Stimulated activated naive CD8-positive, alpha-beta T cell treated with anti-CD3 and anti-CD28 coated beads, Interleukin-15, amount 100 ng/mL, for 72 hours (primary cell): ENCODE results near the gene ZNF771.
A peak's percentile ranks its signal among the peaks of the same experiment; 100 is the strongest.

Experiments used
- ATAC-seq: fragments of 150-1000 bp; cut with Tn5 transposase; 2 replicates; pipeline ENCODE4 v1.10.0; 2021; ENCODE audit warnings: mild to moderate bottlenecking, moderate library complexity
- DNase-seq, 2 donors: peaks; one replicate each; pipeline ENCODE4 v3.0.0; 2021 to 2022
- H3K27ac Mint-ChIP-seq, 2 donors: one replicate each; pipeline ENCODE4 v1.8.0; 2022; ENCODE audit warnings: mild to moderate bottlenecking in 2 of 2, mixed read lengths in 2 of 2, moderate library complexity in 2 of 2
- H3K27me3 Mint-ChIP-seq: one replicate; pipeline ENCODE4 v1.8.0; 2022; ENCODE audit warnings: mixed read lengths
- H3K4me1 Mint-ChIP-seq: one replicate; pipeline ENCODE4 v1.8.0; 2022; ENCODE audit warnings: mild to moderate bottlenecking, mixed read lengths
- H3K4me3 Mint-ChIP-seq, 2 donors: one replicate each; pipeline ENCODE4 v1.8.0; 2022; ENCODE audit warnings: mild to moderate bottlenecking in 2 of 2, mixed read lengths in 2 of 2, moderate library complexity in 1 of 2
- H3K9me3 Mint-ChIP-seq, 2 donors: one replicate each; pipeline ENCODE4 v1.8.0; 2022; ENCODE audit warnings: mixed read lengths in 2 of 2

Gene ZNF771

DNA sequence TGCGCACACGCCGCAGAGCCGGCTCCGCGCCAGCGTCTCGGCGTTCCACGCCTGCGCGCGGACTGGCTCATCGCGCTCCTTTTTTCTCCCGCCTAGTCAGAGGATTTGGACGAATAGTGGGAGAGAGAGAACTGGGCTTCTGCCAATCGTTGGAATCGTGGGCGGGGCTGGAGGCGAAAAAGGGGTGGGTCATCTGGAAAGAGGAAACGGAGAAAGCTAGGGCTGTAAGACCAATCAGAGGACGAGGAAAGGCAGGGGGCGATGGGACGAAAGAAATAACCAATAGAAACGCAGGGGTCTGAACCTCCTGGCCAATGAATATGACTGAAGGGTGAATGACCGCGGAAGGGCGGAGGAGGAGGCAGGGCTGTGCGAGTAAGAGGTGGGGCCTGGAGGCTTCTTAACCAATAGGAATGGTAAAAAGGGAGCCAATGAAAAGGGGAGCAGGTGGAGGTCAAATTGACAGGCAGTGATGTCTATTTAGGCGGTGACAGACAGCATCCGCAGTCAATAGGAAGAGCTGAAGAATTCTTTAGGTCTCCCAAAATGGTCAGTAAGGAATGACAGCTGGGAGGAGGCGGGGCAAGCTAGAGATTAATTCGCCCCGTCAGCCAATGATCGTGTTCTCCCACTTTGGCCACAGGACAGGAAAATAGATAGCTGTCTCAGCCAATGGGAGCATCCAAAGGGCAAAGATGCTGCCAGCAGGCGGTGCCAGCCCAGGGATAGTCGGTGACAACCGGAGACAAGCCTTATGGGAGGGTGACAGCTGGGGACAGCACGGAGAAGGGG, 36.8 kb upstream of the ZNF771 start, which contains the start of gene TBC1D10B:
Gene TBC1D10B, minus strand, starts transcription at position 39 of the 792 bp plus-strand sequence. CDS start 311 bp downstream, outside the sequence.
- DNase-seq (peak; percentile 99), ATAC-seq (peak; percentile 89)
- no peaks in the 10 kb centered on the region for H3K9me3 Mint-ChIP-seq
- no peaks in the 10 kb centered on the region for H3K27me3 Mint-ChIP-seq
- H3K27ac Mint-ChIP-seq, result peak within 1 kb of the TSS; percentile 93 to 98
- peak within 1 kb of the TSS; percentile 92 to 97 for H3K4me3 Mint-ChIP-seq
- peaks cover 50% of the 10 kb centered on the region for H3K4me1 Mint-ChIP-seq

DNA sequence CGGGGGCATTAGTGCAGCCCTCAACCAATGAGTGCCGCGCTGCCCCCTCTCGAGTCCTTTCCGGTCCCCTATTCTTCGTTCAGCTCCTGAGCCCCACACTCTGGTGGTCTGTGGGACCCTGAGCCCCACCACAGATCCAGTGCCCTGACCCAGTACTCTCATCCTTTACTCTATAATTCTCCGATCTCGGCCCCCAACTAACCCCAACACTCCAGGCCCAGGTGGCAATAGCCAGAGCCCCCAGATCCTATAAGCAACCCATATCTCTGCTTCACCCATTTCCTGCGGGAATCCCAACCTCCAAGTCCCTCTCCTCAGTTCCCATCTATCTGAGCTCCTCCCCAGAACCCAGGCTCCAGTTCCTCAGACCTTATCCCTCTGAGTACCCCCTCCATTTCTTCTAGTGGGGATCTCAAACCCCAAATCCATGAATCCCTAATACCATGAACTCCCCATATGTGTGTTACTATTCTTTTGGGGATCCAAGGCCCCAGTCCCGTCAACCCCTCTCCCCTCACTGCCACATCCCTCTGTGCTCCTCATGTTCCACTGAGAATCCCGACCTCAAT, 36.1 kb upstream of the ZNF771 start:
- Mint-ChIP-seq H3K27me3 (no peaks in the 10 kb centered on the region), H3K4me3 (peak overlapping the region; percentile 89 to 92), H3K27ac (peak overlapping the region; percentile 93 to 94), H3K4me1 (peaks cover 55% of the 10 kb centered on the region), H3K9me3 (no peaks in the 10 kb centered on the region)
- ATAC-seq, result no peak
- no peak for DNase-seq

DNA sequence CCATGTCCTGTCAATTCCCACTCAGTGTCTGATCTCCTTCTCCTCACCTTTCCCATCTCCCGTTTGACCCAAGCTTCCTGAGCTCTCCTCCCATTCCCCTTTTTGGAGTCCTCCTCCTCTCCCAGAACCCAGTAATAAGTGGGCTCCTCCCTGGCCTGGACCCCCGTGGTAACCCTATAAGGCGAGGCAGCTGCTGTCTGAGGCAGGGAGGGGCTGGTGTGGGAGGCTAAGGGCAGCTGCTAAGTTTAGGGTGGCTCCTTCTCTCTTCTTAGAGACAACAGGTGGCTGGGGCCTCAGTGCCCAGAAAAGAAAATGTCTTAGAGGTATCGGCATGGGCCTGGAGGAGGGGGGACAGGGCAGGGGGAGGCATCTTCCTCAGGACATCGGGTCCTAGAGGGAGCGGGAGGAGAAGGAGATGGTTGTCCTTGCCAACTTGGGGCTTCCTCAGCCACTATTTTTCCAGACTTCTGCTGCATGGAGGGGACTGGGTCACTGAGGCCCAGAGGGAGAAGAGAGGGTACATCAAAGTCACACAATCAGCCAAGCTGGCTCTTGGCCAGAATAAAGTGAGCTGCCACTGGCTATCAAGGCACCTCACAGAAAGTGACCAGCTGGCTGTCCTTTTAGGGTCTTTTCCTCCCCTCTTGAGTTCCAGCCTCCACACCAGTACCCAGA, 35.2 kb upstream of the ZNF771 start:
- ATAC-seq (no peak), DNase-seq (no peak)
- no peaks in the 10 kb centered on the region for H3K9me3 Mint-ChIP-seq
- peak overlapping the region; percentile 93 to 94 for H3K27ac Mint-ChIP-seq
- H3K27me3 Mint-ChIP-seq, result no peaks in the 10 kb centered on the region
- peak overlapping the region; percentile 89 to 92 for H3K4me3 Mint-ChIP-seq
- peaks cover 56% of the 10 kb centered on the region for H3K4me1 Mint-ChIP-seq

DNA sequence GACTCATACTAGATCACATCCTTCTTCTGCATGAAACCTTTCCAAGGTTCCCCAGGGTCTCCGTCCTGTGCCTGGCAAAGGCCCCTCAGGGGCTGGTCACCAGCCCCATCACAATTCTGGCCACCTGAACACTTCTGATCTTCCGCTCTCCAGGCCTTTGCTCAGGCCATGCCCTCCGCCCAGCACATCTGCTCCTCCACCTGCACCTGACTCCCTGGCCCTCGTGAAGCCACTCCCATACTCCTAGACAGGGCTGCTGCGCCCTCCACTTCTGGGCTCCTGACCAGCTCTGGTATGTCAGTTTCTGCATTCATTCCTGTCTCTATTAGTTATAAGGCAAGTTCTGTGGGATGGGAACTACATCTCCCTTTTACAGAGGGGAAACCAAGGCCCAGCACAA, 34.7 kb upstream of the ZNF771 start:
- Mint-ChIP-seq H3K9me3 (no peaks in the 10 kb centered on the region), H3K27ac (peak overlapping the region in 1 of 2 donors; percentile 2)
- DNase-seq, result no peak

DNA sequence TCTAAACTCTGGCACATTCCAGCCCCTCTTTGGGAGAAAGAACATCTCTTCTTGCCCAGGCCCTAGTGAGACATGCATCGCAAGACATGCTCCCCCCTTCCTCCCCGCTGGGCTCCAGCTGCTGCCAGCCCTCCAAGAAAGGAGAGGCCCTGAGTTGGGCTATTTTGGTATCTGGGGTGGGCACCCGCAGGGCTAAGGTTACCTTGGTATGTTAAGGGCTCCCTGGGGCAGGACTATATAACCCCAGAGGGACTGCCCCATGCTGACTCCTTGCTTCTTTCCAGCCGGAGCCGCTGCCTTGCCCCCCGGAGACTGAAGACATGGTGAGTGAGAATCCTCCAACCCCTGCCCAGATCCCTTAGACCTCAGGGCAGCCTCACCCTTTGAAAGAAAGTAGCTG, 32.9 kb upstream of the ZNF771 start, which contains the start of gene MYL11:
Gene MYL11, plus strand, starts transcription at position 265 of the 400 bp plus-strand sequence. Its CDS starts 56 bp downstream, at position 321.
- peak within 1 kb of the TSS in 1 of 2 donors; percentile 6 for H3K4me3 Mint-ChIP-seq
- no peak for ATAC-seq
- H3K4me1 Mint-ChIP-seq, result peaks cover 63% of the 10 kb centered on the region

More for the DNA sequence above, 34.7 kb upstream of the ZNF771 start:
- no peak for ATAC-seq
- Mint-ChIP-seq H3K27me3 (no peaks in the 10 kb centered on the region), H3K4me3 (peak overlapping the region; percentile 14 to 50), H3K4me1 (peaks cover 56% of the 10 kb centered on the region)

DNA sequence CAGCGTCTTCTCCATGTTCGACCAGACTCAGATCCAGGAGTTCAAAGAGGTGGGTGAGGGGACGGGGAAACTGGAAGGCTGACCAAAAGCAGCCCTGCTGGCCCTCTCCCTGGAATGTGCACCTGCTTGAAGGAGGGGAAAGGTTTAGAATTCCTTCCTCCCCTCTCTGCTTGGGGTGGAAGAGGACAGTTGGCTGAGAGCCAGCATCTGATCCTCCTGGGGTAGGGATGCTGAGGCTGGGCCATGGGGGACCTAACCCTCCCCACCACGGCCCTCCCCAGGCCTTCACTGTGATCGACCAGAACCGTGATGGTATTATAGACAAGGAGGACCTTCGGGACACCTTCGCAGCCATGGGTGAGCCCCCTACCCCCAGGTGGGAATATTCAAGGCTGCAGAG, 31.5 kb upstream of the ZNF771 start:
- peaks cover 76% of the 10 kb centered on the region for H3K4me1 Mint-ChIP-seq

More for the DNA sequence above, 32.9 kb upstream of the ZNF771 start, which contains the start of gene MYL11:
- no peak for DNase-seq
- Mint-ChIP-seq H3K27ac (peak within 1 kb of the TSS in 1 of 2 donors; percentile 87), H3K27me3 (no peaks in the 10 kb centered on the region), H3K9me3 (no peaks in the 10 kb centered on the region)

DNA sequence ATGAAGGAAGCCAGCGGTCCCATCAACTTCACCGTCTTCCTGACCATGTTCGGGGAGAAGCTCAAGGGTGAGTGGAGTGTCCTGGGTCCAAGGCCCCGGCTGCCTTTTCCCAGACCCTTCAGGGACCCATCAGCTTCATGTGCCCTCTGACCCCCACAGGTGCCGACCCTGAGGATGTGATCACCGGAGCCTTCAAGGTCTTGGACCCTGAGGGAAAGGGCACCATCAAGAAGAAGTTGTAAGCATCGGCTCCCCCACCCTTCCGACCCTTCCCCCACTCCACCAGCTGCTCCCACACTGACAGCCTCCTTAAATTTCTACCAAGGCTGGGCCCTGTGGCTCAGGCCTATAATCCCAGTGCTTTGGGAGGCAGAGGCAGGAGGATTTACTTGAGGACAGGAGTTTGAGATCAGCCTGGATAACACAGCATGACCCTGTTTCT, 30.9 kb upstream of the ZNF771 start:
- Mint-ChIP-seq H3K27ac (peak overlapping the region; percentile 100), H3K4me3 (peak overlapping the region in 1 of 2 donors; percentile 100), H3K27me3 (no peaks in the 10 kb centered on the region), H3K9me3 (no peaks in the 10 kb centered on the region), H3K4me1 (peaks cover 77% of the 10 kb centered on the region)
- ATAC-seq, result no peak
- DNase-seq, result no peak

More for the DNA sequence above, 31.5 kb upstream of the ZNF771 start:
- Mint-ChIP-seq H3K27ac (peak overlapping the region in 1 of 2 donors; percentile 87), H3K9me3 (no peaks in the 10 kb centered on the region), H3K27me3 (no peaks in the 10 kb centered on the region), H3K4me3 (peak overlapping the region in 1 of 2 donors; percentile 22)
- ATAC-seq, result no peak
- DNase-seq, result no peak

DNA sequence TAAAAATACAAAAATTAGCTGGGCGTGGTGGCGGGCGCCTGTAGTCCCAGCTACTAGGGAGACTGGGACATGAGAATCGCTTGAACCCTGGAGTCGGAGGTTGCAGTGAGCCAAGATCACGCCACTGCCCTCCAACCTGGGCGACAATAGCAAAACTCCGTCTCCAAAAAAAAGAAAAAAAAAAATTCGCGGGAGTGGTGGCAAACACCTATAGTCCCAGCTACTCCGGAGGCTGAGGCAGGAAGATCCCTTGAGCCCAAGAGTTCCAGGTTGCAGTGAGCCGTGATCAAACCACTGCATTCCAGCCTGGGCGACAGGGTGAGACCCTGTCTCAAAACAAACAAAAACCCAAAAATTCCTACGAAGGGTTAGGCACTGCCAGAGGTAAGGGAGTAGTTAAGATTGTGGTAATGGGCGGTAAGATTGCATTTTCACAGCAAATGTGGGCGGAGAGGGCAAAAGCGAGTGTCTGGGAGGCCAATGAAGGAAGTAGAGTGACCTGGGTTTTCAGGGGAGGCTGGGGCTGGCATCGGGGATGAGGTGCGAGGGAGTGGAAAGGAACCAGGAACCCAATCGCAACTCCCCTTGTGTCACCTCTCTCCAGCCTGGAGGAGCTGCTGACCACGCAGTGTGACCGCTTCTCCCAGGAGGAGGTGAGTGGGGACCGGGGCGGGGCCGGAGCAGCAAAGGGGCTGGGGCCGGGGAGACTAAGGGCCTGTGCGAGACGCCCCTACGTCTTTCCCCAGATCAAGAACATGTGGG, 30.2 kb upstream of the ZNF771 start:
- Mint-ChIP-seq H3K4me1 (peaks cover 74% of the 10 kb centered on the region), H3K9me3 (no peaks in the 10 kb centered on the region), H3K27ac (peak overlapping the region; percentile 100), H3K27me3 (no peaks in the 10 kb centered on the region), H3K4me3 (peak overlapping the region; percentile 99 to 100)
- ATAC-seq (peak; percentile 5), DNase-seq (no peak)

DNA sequence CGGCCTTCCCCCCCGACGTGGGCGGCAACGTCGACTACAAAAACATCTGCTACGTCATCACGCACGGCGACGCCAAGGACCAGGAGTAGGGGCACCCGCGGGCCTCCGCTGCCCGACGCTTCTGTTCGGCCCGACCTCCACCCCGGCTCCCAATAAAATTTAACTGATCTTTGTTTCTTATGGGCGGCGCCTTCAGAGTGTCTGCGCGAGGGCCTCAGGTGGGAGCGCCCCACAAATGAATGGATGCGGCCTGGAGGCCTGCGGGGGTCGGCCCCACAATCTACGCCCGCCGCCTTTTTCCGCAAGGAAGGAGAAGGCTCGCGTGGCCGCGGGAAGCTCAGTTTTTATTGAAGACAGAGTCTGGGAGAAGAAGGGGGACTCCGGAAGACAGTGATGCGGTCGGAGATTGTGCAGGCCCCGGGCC, 29.6 kb upstream of the ZNF771 start:
- peaks cover 75% of the 10 kb centered on the region for H3K4me1 Mint-ChIP-seq
- peak overlapping the region; percentile 99 to 100 for H3K4me3 Mint-ChIP-seq
- H3K27ac Mint-ChIP-seq, result peak overlapping the region; percentile 100
- no peaks in the 10 kb centered on the region for H3K9me3 Mint-ChIP-seq
- H3K27me3 Mint-ChIP-seq, result no peaks in the 10 kb centered on the region
- peak; percentile 86 to 94 for DNase-seq
- peak; percentile 70 for ATAC-seq

DNA sequence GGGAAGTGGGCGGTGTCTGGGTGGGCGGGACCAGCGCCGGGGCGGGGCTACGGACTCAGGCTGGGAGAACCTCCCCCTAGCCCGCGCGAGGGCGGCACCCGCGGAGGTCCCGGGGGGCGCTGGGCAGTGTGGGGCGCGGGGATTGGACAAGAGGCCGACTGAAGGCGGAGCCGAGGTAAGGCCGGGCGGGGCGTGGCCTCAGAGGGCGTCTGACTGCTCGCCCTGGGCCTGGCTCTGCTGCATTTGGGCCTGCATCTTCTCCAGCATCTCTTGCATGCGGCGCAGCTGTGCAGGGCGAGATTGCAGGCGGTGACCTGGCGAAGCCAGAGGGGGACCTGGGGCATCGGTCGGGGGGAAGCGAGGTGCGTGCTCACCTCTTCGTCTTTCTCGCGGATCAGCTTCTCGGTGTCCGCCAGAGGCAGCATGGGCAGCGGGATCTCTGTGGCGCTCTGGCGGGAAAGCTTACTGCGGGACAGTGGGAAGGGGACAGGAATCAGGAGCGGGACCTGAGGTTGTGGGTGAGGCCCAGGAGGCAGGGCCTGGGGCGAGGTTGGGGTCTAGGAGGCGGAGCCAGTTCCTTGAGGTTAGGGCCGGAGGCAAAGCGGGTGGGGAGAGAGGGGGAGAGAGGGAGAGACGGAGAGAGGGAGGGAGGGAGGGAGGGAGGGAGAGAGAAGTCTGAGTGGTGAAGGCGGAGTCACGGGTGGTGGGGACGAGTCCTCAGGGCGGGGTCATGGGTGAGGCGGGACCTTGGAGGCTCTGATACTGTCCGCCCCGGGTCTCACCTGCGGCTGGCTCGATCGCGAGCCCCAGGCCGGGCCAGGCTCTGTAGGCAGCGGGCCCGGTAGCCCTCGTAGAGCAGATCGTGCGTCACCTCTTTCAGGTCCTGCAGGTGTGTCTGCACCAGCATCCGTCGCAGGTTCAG, 28.9 kb upstream of the ZNF771 start:
- Mint-ChIP-seq H3K27ac (peak overlapping the region; percentile 100), H3K4me1 (peaks cover 80% of the 10 kb centered on the region), H3K4me3 (peak overlapping the region; percentile 99 to 100), H3K27me3 (no peaks in the 10 kb centered on the region), H3K9me3 (no peaks in the 10 kb centered on the region)
- peak; percentile 99 for DNase-seq
- peak; percentile 89 for ATAC-seq

DNA sequence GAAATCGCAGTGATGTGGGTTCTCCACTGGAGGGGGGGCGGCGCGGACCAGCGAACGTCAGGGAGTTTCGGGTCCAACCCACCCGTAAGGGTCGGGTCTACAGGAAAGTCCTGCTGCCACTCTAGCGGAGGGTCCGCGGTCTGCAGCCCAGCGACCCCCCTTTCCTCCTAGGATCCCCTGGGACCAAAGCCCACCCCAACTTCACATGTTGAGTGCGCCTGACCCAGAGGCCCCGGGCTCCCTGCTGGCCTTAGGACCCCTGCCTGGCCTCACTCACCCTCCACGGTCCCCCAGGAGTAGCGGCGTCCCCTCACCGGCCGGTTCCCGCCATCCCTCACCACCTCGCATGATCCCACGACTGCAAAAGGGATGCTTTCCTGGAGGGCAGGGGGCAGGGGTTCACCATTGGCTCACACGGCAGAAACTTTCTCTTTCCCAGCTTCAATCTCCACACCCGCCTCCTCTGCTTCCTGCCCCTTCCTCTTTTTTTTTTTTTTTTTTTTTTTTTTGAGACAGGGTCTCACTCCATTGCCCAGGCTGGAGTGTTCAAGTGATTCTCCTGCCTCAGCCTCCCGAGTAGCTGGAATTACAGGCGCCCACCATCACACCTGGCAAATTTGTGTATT, 28.1 kb upstream of the ZNF771 start:
- Mint-ChIP-seq H3K4me3 (peak overlapping the region; percentile 99 to 100), H3K27ac (peak overlapping the region; percentile 94 to 100), H3K27me3 (no peaks in the 10 kb centered on the region), H3K4me1 (peaks cover 85% of the 10 kb centered on the region), H3K9me3 (no peaks in the 10 kb centered on the region)
- DNase-seq (no peak), ATAC-seq (no peak)

DNA sequence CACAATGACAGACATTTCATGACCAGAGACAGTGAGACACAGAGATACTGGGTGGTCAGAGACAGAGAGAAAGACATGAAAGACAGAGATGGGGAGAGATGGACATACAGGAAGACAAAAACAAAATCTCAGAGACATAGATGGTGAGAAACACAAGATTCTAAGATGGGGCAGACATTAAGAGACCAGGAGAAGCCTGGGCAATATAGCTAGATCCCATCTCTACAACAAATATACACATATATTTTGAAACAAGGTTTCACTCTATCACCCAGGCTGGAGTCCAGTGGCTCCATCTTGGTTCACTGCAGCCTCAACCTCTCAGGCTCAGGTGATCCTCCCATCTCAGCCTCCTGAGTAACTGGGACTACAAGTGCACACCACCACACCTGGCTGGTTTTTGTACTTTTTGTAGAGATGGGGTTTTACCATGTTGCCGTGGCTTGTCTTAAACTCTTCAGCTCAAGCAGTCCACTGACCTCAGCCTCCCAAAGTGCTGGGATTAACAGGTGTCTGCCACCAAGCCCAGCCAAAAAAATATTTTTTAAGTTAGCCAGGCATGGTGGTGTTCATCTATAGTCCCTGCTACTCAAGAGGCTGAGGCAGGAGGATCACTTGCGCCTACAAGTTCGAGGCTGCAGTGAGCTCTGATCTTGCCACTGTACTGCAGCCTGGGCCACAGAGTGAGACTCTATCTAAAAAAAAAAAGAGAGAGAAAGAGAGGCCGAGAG, 27.2 kb upstream of the ZNF771 start:
- peak overlapping the region in 1 of 2 donors; percentile 20 for H3K27ac Mint-ChIP-seq
- H3K9me3 Mint-ChIP-seq, result no peaks in the 10 kb centered on the region
- H3K4me3 Mint-ChIP-seq, result peak overlapping the region; percentile 99 to 100
- H3K4me1 Mint-ChIP-seq, result peaks cover 83% of the 10 kb centered on the region
- DNase-seq (no peak), ATAC-seq (no peak)
- no peaks in the 10 kb centered on the region for H3K27me3 Mint-ChIP-seq

DNA sequence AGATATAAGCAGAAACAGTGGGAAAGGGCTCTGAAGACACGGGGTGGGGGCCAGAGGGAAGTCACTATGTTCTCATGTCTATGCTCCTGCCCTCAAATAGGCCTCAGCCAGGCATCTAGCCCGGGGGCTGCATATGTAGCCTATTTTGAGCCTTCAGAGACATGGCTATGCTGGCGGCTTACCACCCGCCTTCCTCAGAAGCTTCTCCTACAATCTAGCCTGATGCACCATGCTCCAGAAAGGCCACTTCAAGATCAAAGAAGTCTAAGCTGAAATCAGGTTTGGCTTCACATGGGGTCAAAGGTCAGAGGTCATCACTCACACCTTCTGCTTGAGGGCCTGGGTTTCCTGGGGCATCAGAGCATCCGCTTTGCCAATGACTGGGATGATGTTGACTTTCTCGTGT, 26.6 kb upstream of the ZNF771 start:
- H3K27ac Mint-ChIP-seq, result no peak overlapping the region
- H3K27me3 Mint-ChIP-seq, result no peaks in the 10 kb centered on the region
- no peaks in the 10 kb centered on the region for H3K9me3 Mint-ChIP-seq
- ATAC-seq (no peak), DNase-seq (no peak)
- H3K4me1 Mint-ChIP-seq, result peaks cover 77% of the 10 kb centered on the region
- peak overlapping the region; percentile 89 to 91 for H3K4me3 Mint-ChIP-seq
